H1 (cell line): ENCODE results near the gene C1orf21. TPM values are rescaled to one million over a fixed set of nuclear protein-coding genes. Genes with fewer than 3 reads are reported as not detected.

ENCODE experiments used
- RAD21 ChIP-seq, 2 experiments: IDR thresholded peaks in 1 of 2; conservative IDR thresholded peaks in 1 of 2; 2 replicates each; pipeline ENCODE4 v1.6.1; 2011; ENCODE audit warnings: low read depth in 2 of 2, low read length in 2 of 2, improper control_type of control experiment in 1 of 2, inconsistent platforms in 1 of 2, mild to moderate bottlenecking in 1 of 2, moderate library complexity in 1 of 2
- polyA plus RNA-seq, 7 experiments: library from polyadenylated mRNA; depleted of rRNA in 3 of 7; stranded (reverse) in 5 of 7; unstranded in 2 of 7; fragments of >200 nt in 5 of 7; fragments of 200-250 nt in 2 of 7; gene quantifications; 1 replicate in 5 of 7; 2 replicates in 1 of 7; 4 replicates in 1 of 7; pipeline versions ENCODE4 v1.2.1 to v1.2.3, GENCODE V29; 2011 to 2013; ENCODE audit warnings: missing spikeins in 2 of 7, mixed read lengths in 2 of 7
- total RNA-seq: library from RNA; stranded (reverse); fragmentation: NEBNext Ultra II Directional; extraction: Animal tissue kit (Norgen Biotek cat#: 25700); gene quantifications from 2 replicates; pipeline ENCODE4 v1.2.1, GENCODE V29; 2021

The C1orf21 gene
- total and polyA plus RNA-seq, 2 of the 8 experiments (the other 6 are each of a cell fraction or from before 2014, with no cell fraction given), result 16.6 to 51.0 TPM

GRCh38 chr1:184425449-184426277 lies 38.8 kb downstream of the C1orf21 start (continued):
- 0 out of 4 replicates have a peak, but pooled peaks of 1 of the 2 experiments have one; percentile 3 for TF ChIP-seq RAD21 (IDR thresholded peaks at IDR 0.05 in 1 of 2, conservative IDR thresholded peaks at IDR 0.05 in 1 of 2; ENCODE audit: low read depth in 2 of 2, low read length in 2 of 2)
